Skeletal muscle satellite cell (primary cell): Measurements from ENCODE around the gene CMBL.

ENCODE experiments used
- H3K27me3 ChIP-seq: 2 replicates; pipeline ENCODE4 v1.7.0; 2013; ENCODE audit warnings: low read length; ENCODE audit not compliant: control insufficient read depth, insufficient read depth
- H3K36me3 ChIP-seq: 2 replicates; pipeline ENCODE4 v1.7.0; 2013; ENCODE audit warnings: mild to moderate bottlenecking, control low read depth, low read length; ENCODE audit not compliant: insufficient read depth
- H3K4me1 ChIP-seq: 2 replicates; pipeline ENCODE4 v1.7.0; 2013; ENCODE audit warnings: low read length; ENCODE audit not compliant: control insufficient read depth, insufficient read depth
- H3K4me2 ChIP-seq: 2 replicates; pipeline ENCODE4 v1.7.0; 2013; ENCODE audit warnings: mild to moderate bottlenecking, low read length
- H3K4me3 ChIP-seq: 2 replicates; pipeline ENCODE4 v1.7.0; 2013; ENCODE audit warnings: low read length
- H3K9ac ChIP-seq: 2 replicates; pipeline ENCODE4 v1.7.0; 2013; ENCODE audit warnings: mild to moderate bottlenecking, low read depth, low read length, moderate library complexity
- H3K9me3 ChIP-seq: replicated peaks from 2 replicates; pipeline ENCODE4 v1.7.0; 2013; ENCODE audit warnings: mild to moderate bottlenecking, control low read depth, low read length

The CMBL gene

DNA sequence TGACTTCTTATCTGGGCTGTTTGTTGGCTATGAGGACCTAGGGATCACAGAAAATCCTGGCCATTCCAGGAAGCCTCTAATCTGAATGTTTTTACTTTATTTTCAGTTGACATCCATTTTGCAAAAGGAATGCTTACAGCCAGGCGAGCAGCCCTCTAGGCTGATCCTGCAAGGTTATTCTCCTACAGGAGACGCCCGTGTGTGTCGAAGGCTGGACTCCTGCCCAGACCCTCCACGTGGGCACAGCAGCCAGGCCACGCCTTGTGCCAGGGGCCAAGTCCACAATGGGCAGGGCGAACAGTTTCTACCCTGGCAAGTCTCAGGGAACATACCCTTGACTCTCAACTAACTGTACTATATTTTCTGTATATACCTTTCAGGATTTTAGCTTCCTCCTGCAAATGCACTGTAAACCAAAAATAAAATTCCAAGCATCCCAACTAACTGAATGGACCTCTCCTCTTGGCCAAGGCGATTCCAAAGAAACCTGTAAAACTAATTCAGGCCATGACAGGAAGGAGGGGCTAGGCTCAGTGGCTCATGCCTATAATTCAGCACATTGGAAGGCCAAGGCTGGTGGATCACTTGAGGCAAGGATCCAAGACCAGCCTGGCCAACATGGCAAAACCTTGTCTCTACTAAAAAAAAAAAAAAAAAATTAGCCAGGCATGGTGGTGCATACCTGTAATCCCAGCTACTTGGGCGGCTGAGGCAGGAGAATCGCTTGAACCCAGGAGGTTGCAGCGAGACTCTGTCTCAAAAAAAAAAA lies 5.7 kb downstream of the CMBL start:
- H3K9me3 ChIP-seq, result no peaks in the 10 kb centered on the region
- H3K36me3 ChIP-seq, result no peaks in the 10 kb centered on the region
- H3K4me3 ChIP-seq, result no peak overlapping the region
- H3K4me1 ChIP-seq, result peaks cover 6% of the 10 kb centered on the region
- H3K9ac ChIP-seq, result no peak overlapping the region
- no peak overlapping the region for H3K4me2 ChIP-seq
- no peaks in the 10 kb centered on the region for H3K27me3 ChIP-seq

DNA sequence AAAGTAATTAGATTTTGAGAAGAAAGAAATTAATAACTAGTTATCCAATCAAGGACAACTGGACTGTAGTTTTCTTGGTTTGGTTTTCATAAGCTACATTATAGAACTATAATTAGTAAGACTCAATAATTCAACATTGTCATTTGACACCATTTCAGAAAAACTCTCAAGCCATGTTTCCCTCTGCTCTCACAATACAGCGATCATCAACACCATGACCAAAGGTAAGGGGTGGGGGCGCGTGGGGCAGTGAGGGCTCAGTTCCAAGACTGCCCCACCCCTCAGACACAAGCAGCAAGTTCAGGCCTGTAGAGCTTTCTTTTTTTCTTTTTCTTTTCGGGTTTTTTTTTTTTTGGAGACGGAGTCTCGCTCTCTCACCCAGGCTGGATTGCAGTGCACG lies 6.4 kb downstream of the CMBL start:
- no peak overlapping the region for H3K9ac ChIP-seq
- H3K4me1 ChIP-seq, result no peaks in the 10 kb centered on the region
- no peaks in the 10 kb centered on the region for H3K36me3 ChIP-seq
- no peaks in the 10 kb centered on the region for H3K27me3 ChIP-seq
- H3K9me3 ChIP-seq, result no peaks in the 10 kb centered on the region
- no peak overlapping the region for H3K4me3 ChIP-seq
- no peak overlapping the region for H3K4me2 ChIP-seq

DNA sequence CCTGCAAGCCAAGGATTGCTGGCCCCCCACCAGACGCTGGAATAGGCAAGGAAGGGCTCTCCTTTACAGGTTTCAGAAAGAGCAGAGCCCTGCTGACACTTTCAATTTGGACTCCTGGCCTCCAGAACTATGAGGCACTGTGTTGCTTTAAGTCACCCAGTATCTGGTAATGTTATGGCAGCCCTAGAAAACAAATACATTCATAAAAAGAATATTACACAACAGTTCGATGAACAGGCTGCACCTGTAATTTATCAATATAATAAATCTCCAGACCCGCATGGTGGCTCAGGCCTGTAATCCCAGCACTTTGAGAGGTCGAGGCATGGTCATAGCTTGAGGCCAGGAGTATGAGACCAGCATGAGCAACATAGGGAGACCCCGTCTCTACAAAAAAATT lies 7.5 kb downstream of the CMBL start:
- Histone ChIP-seq H3K4me2 (no peak overlapping the region), H3K9ac (no peak overlapping the region), H3K4me3 (no peak overlapping the region), H3K9me3 (no peaks in the 10 kb centered on the region), H3K27me3 (no peaks in the 10 kb centered on the region), H3K4me1 (no peaks in the 10 kb centered on the region), H3K36me3 (no peaks in the 10 kb centered on the region)

DNA sequence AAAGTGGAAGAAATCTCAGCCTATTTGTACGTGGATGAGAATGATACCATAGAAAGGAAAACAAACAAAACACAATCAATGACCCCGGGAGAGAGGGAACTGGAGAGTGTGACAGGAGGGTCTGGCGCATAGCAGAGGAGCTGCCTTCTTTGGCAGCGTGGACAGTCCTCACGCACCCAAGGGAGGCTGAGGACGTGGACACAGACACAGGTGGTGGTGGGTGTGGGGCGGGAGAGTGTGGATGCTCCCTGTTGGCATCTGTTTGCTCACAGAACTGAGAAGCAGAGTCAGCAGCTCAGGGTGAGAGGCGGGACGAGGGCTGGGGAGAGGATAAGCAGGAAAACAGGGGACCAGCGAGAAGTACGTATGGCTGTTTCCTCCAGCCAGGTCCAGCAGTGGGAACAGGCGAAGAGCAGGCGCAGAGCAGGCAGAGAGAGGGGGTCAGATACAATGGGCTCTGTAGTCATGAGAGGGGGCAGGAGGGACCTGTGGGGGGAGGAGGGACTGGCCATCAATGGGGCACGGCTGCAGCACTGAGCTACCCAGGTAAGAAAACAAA lies 10.0 kb downstream of the CMBL start:
- Histone ChIP-seq H3K36me3 (no peaks in the 10 kb centered on the region), H3K4me1 (peaks cover 3% of the 10 kb centered on the region), H3K9me3 (no peaks in the 10 kb centered on the region), H3K4me3 (no peak overlapping the region), H3K9ac (no peak overlapping the region), H3K27me3 (no peaks in the 10 kb centered on the region), H3K4me2 (no peak overlapping the region)

DNA sequence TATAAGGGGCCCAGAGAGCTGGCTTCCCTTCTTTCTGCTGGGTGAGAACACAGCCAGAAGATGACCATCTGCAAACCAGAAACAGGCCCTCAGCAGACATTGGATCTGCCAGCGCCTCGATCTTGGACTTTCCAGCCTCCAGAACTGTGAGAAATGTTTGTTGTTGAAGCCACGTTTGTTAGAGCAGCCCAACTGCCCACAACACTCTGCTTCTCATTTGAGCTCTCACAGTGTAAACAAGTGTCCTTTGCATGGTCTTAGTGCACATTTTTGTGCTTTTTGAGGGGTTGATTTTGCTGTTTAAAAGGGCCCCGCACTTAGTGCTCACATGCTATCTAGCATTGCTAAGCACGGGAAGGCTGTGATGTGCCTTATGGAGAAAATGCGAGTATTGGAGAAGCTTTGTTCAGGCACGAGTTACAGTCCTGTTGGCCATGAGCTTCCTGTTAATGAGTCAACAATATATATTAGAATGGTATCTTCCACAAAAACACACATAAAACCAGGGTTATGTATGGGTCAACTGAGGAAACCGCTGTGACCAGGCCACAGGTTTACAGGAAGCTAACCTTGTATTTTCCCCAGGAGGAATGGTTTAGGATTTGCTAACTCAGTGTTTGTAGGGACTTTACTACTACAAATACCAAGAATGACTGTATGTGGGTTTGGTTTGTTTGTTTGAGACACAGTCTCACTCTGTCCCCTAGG lies 11.9 kb downstream of the CMBL start:
- H3K36me3 ChIP-seq, result no peaks in the 10 kb centered on the region
- no peak overlapping the region for H3K4me3 ChIP-seq
- H3K9ac ChIP-seq, result no peak overlapping the region
- no peaks in the 10 kb centered on the region for H3K27me3 ChIP-seq
- peaks cover 3% of the 10 kb centered on the region for H3K4me1 ChIP-seq
- H3K4me2 ChIP-seq, result no peak overlapping the region
- no peaks in the 10 kb centered on the region for H3K9me3 ChIP-seq

DNA sequence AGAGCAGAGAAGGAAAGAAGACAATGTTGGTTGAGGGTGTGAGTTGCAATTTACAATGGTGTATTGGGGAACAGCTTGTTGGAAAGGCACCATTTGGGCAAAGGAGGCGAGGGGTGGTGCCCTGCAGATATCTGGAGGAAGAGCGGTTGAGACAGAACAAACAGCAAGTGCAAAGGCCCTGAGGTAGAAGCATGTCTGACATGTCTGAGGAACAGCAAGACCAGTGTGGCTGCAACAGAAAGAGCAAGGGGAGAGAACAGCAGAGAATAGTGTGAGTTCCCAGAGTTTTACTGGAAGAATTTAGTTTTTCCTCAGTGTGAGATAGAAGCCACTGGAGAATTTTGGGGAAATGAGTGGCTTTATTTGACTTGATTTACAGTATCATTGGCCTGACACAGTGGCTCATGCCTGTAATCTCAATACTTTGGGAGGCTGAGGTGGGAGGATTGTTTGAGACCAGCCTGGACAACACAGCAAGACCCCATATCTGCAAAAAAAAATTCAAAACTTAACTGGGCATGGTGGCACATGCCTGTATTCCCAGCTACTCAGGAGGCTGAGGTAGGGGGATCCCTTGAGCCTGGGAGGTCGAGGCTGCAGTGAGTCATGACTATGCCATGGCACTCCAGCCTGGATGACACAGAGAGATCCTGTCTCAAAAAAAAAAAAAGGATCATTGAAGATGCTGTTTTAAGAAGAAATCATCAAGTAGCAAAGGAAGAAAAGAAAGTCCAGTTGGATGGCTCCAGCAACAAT lies 13.6 kb downstream of the CMBL start:
- Histone ChIP-seq H3K36me3 (peaks cover under 1% of the 10 kb centered on the region), H3K4me3 (no peak overlapping the region), H3K27me3 (no peaks in the 10 kb centered on the region), H3K4me2 (no peak overlapping the region), H3K4me1 (peaks cover 3% of the 10 kb centered on the region), H3K9ac (no peak overlapping the region), H3K9me3 (no peaks in the 10 kb centered on the region)

DNA sequence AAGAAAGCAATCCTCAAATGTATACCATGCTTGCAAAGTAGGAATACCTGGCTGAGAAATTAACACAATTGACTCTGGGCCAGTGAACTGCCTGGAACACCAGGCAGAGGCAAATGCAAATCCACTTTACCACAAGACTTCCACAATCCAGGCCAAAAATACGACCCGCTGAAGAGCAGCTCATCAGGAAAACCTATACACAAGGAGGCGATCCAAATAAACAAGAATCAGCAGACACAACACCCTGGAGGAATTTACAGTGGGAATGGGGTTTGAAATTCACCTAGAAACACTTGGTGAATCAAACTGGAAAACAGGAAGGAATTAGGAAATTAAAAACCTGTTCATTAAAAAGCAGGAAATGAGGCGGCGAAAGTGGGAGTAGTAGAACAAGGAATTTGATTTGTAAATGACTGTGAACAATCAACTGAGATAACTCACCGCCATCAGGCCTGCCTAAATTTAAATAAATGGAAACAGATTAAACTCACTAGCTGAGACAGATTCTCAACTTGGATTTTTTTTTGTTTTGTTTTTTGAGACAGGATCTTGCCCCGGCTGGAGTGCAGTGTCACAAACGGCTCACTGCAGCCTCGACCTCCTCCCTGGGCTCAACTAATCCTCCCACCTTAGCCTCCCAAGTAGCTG lies 15.9 kb downstream of the CMBL start:
- H3K4me1 ChIP-seq, result peaks cover 3% of the 10 kb centered on the region
- no peaks in the 10 kb centered on the region for H3K27me3 ChIP-seq
- H3K4me2 ChIP-seq, result no peak overlapping the region
- no peak overlapping the region for H3K4me3 ChIP-seq
- H3K9ac ChIP-seq, result no peak overlapping the region
- H3K36me3 ChIP-seq, result peaks cover 6% of the 10 kb centered on the region
- no peaks in the 10 kb centered on the region for H3K9me3 ChIP-seq

DNA sequence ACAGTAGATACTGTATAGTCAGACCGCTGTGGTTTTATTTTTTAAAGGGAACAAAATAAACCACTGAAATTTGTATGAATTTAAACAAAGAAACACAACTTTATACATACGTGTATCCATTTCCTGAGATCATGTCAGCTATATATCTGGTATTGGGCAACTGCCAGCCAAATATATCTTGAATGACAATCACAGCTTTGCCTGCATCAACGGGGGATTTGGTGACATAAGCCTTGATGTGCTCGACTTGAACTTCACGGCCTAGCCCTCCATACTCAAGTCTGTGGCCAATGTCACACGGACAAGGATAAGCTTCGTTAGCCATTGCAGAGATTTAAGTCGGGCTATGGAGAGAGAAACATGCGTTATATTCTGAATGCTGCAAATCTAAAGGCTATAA lies 17.3 kb downstream of the CMBL start:
- no peak overlapping the region for H3K9ac ChIP-seq
- no peak overlapping the region for H3K4me2 ChIP-seq
- peaks cover 9% of the 10 kb centered on the region for H3K4me1 ChIP-seq
- no peaks in the 10 kb centered on the region for H3K27me3 ChIP-seq
- H3K9me3 ChIP-seq, result no peaks in the 10 kb centered on the region
- H3K36me3 ChIP-seq, result peaks cover 6% of the 10 kb centered on the region
- H3K4me3 ChIP-seq, result no peak overlapping the region

DNA sequence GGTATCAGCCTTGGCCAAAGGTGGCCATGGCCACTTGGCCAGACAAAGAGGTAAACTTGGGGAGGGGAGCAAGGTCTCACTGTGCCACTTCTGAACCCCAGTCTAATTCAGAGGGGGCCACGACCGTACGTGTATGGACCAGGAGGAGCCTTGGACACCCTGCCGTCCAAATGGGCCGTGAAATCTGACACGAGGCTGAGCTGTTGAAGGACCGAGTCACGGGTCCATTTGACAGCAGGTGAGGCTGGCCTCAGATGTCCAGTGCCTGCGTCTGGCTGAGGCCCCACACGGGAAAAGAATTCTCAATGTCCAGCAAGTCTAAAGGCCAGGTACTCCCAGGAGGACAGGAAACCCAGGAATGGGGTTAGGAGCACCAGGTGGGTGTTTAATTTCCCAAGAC lies 17.7 kb downstream of the CMBL start:
- H3K9me3 ChIP-seq, result no peaks in the 10 kb centered on the region
- H3K36me3 ChIP-seq, result peaks cover 6% of the 10 kb centered on the region
- no peaks in the 10 kb centered on the region for H3K27me3 ChIP-seq
- no peak overlapping the region for H3K4me3 ChIP-seq
- H3K9ac ChIP-seq, result no peak overlapping the region
- H3K4me1 ChIP-seq, result peaks cover 9% of the 10 kb centered on the region
- no peak overlapping the region for H3K4me2 ChIP-seq

DNA sequence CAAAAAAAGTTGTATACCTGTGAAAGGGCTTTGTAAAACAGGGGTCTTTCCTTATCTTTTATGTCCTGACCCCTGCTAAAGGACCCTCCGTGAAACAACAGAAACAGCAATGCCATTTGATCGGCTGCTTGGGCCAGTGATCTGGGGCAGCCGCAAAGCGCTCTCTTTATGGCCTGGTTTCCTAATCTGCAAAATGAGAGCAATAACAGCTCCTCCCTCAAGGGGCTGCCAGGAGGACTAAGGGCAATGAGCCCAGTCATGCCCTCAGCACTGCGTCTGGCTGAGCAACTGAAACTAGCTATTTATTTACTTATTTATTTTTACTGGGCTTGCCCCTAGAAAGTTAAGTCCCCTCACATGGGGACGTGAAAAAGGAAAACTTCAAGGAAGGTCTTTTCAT lies 18.3 kb downstream of the CMBL start:
- no peak overlapping the region for H3K9ac ChIP-seq
- no peak overlapping the region for H3K4me2 ChIP-seq
- peaks cover 6% of the 10 kb centered on the region for H3K36me3 ChIP-seq
- H3K4me3 ChIP-seq, result no peak overlapping the region
- peaks cover 6% of the 10 kb centered on the region for H3K4me1 ChIP-seq
- H3K27me3 ChIP-seq, result no peaks in the 10 kb centered on the region
- H3K9me3 ChIP-seq, result no peaks in the 10 kb centered on the region

DNA sequence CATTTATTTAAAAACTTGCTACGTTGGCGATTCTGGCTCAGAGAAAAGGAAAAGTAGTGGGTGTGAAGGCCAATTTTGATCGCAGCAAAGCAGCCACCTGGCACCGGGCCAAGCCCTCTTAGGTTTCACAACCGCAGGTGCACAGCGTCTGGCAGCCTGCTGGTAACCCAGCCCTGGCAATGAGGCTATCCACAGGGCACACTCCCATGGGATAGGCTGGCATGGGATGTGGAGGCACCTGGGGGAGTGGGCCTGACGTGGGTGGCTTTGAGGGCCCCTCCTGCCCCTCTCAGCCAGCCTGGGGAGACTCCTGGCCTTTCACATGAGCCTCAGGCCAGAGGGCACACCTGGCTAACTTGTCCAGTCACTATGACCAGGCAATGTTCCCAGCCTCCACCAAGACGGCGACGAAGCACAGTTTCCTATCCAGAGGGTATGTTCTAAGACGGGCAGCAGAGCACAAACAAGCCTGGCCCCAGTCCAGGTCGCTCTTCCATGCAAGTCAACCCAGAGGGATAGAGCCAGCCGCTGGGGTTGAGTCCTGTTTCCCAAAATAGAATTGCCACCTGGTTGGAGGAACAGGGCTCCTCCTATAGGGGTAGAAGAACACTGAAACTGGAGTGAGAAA lies 19.0 kb downstream of the CMBL start:
- Histone ChIP-seq H3K27me3 (no peaks in the 10 kb centered on the region), H3K36me3 (peaks cover 6% of the 10 kb centered on the region), H3K9me3 (no peaks in the 10 kb centered on the region), H3K4me1 (peaks cover 6% of the 10 kb centered on the region), H3K9ac (no peak overlapping the region), H3K4me3 (no peak overlapping the region), H3K4me2 (no peak overlapping the region)
